Measurements from ENCODE around the gene TECPR2. TPM values are rescaled to one million over a fixed set of nuclear protein-coding genes. Genes with fewer than 3 reads are reported as not detected.
A peak's percentile ranks its signal among the peaks of the same experiment; 100 is the strongest.

The TECPR2 gene
- total and polyA plus RNA-seq, 5 experiments from 2014 or later: 3.3 to 11.8 (median 5.4) TPM

GRCh38 chr14:102464006-102464405, 101.3 kb downstream of the TECPR2 start:
- POLR2A ChIA-PET: interaction anchor here (0.6 kb wide), 1 partner anchor 759 kb away, joined by 3 read pairs; no protein-coding TSS in a partner anchor
- peaks cover 0 to 50% (median 34%) of the 10 kb centered on the region in 3 donors for H3K36me3 Mint-ChIP-seq
- peaks cover 2 to 6% (median 4%) of the 10 kb centered on the region in 4 donors for H3K4me1 Mint-ChIP-seq
- no peak overlapping the region for H3K4me3 Mint-ChIP-seq
- no peaks in the 10 kb centered on the region for H3K27me3 Mint-ChIP-seq
- DNase-seq (no peak), ATAC-seq (no peak)
- peaks cover 0 to 1% (median 0%) of the 10 kb centered on the region in 9 donors for H3K9me3 Mint-ChIP-seq
- no peak overlapping the region for H3K27ac Mint-ChIP-seq

- Mint-ChIP-seq H3K4me1 (peaks cover 2 to 6% (median 5%) of the 10 kb centered on the region in 4 donors), H3K9me3 (peaks cover 0 to 1% (median 0%) of the 10 kb centered on the region in 9 donors), H3K27ac (no peak overlapping the region), H3K27me3 (no peaks in the 10 kb centered on the region), H3K4me3 (no peak overlapping the region), H3K36me3 (peaks cover 5 to 53% (median 41%) of the 10 kb centered on the region in 3 donors)
- POLR2A ChIA-PET: no interaction called here
- ATAC-seq (no peak), DNase-seq (no peak)
Observed at GRCh38 chr14:102464846-102465341, 102.2 kb downstream of the TECPR2 start.

- no peak overlapping the region for H3K27ac Mint-ChIP-seq
- POLR2A ChIA-PET: no interaction called here
- H3K36me3 Mint-ChIP-seq: peaks cover 5 to 58% (median 43%) of the 10 kb centered on the region in 3 donors
- H3K4me3 Mint-ChIP-seq: no peak overlapping the region
- ATAC-seq (no peak), DNase-seq (no peak)
- peaks cover 7 to 11% (median 8%) of the 10 kb centered on the region in 4 donors for H3K4me1 Mint-ChIP-seq
- H3K27me3 Mint-ChIP-seq: no peaks in the 10 kb centered on the region
- H3K9me3 Mint-ChIP-seq: peaks cover 0 to 1% (median 0%) of the 10 kb centered on the region in 9 donors
Observed at GRCh38 chr14:102469261-102469660, 106.5 kb downstream of the TECPR2 start.

- H3K27ac Mint-ChIP-seq: no peak overlapping the region
- no peak for DNase-seq
- no peaks in the 10 kb centered on the region for H3K27me3 Mint-ChIP-seq
- ATAC-seq: no peak
- peaks cover 5 to 40% (median 30%) of the 10 kb centered on the region in 3 donors for H3K36me3 Mint-ChIP-seq
- H3K4me1 Mint-ChIP-seq: peaks cover 7 to 11% (median 8%) of the 10 kb centered on the region in 4 donors
- no peak overlapping the region for H3K4me3 Mint-ChIP-seq
- H3K9me3 Mint-ChIP-seq: peaks cover 0 to 1% (median 0%) of the 10 kb centered on the region in 9 donors
- POLR2A ChIA-PET: no interaction called here
Observed at GRCh38 chr14:102471921-102472790, 109.4 kb downstream of the TECPR2 start.

GRCh38 chr14:102472791-102473150, 110.0 kb downstream of the TECPR2 start:
- Mint-ChIP-seq H3K4me1 (peaks cover 7 to 11% (median 8%) of the 10 kb centered on the region in 4 donors), H3K27me3 (no peaks in the 10 kb centered on the region), H3K9me3 (peaks cover 0 to 1% (median 0%) of the 10 kb centered on the region in 9 donors), H3K36me3 (peaks cover 5 to 37% (median 28%) of the 10 kb centered on the region in 3 donors), H3K27ac (peak overlapping the region in 1 of 10 donors; percentile 62), H3K4me3 (no peak overlapping the region)
- POLR2A ChIA-PET: no interaction called here
- ATAC-seq: no peak
- DNase-seq: no peak

GRCh38 chr14:102473559-102473958, 110.8 kb downstream of the TECPR2 start:
- H3K27ac Mint-ChIP-seq: peak overlapping the region in 1 of 10 donors; percentile 29
- POLR2A ChIA-PET: no interaction called here

GRCh38 chr14:102474934-102475333, 112.2 kb downstream of the TECPR2 start:
- peaks cover 9 to 19% (median 14%) of the 10 kb centered on the region in 4 donors for H3K4me1 Mint-ChIP-seq
- H3K4me3 Mint-ChIP-seq: no peak overlapping the region
- POLR2A ChIA-PET: no interaction called here
- ATAC-seq (no peak), DNase-seq (no peak)
- peak overlapping the region in 1 of 10 donors; percentile 12 for H3K27ac Mint-ChIP-seq
- H3K27me3 Mint-ChIP-seq: no peaks in the 10 kb centered on the region
- peaks cover 0 to 17% (median 9%) of the 10 kb centered on the region in 3 donors for H3K36me3 Mint-ChIP-seq
- no peaks in the 10 kb centered on the region for H3K9me3 Mint-ChIP-seq

More at GRCh38 chr14:102473559-102473958, 110.8 kb downstream of the TECPR2 start:
- no peaks in the 10 kb centered on the region for H3K9me3 Mint-ChIP-seq
- no peak overlapping the region for H3K4me3 Mint-ChIP-seq
- H3K4me1 Mint-ChIP-seq: peaks cover 7 to 11% (median 8%) of the 10 kb centered on the region in 4 donors
- ATAC-seq: no peak
- no peak for DNase-seq
- peaks cover 5 to 30% (median 20%) of the 10 kb centered on the region in 3 donors for H3K36me3 Mint-ChIP-seq
- H3K27me3 Mint-ChIP-seq: no peaks in the 10 kb centered on the region

- DNase-seq (no peak), ATAC-seq (no peak)
- Mint-ChIP-seq H3K4me1 (peaks cover 3 to 8% (median 6%) of the 10 kb centered on the region in 4 donors), H3K4me3 (no peak overlapping the region), H3K27ac (peak overlapping the region in 1 of 10 donors; percentile 24), H3K9me3 (peaks cover 0 to 14% (median 4%) of the 10 kb centered on the region in 9 donors), H3K36me3 (peaks cover 4 to 18% (median 13%) of the 10 kb centered on the region in 3 donors), H3K27me3 (no peaks in the 10 kb centered on the region)
- POLR2A ChIA-PET: no interaction called here
Observed at GRCh38 chr14:102479107-102479506, 116.4 kb downstream of the TECPR2 start.

GRCh38 chr14:102479777-102480176, 117.0 kb downstream of the TECPR2 start:
- Mint-ChIP-seq H3K36me3 (peaks cover 4 to 18% (median 14%) of the 10 kb centered on the region in 3 donors), H3K9me3 (peaks cover 0 to 14% (median 4%) of the 10 kb centered on the region in 9 donors), H3K27me3 (no peaks in the 10 kb centered on the region), H3K27ac (peak overlapping the region in 2 of 10 donors; percentile 38 to 56), H3K4me1 (peaks cover 3 to 8% (median 6%) of the 10 kb centered on the region in 4 donors), H3K4me3 (no peak overlapping the region)
- POLR2A ChIA-PET: no interaction called here
- DNase-seq: no peak
- no peak for ATAC-seq

GRCh38 chr14:102481371-102481770, 118.6 kb downstream of the TECPR2 start:
- peaks cover 3 to 8% (median 6%) of the 10 kb centered on the region in 4 donors for H3K4me1 Mint-ChIP-seq
- no peak for ATAC-seq
- H3K27ac Mint-ChIP-seq: no peak overlapping the region
- peaks cover 4 to 20% (median 18%) of the 10 kb centered on the region in 3 donors for H3K36me3 Mint-ChIP-seq
- H3K4me3 Mint-ChIP-seq: no peak overlapping the region
- peaks cover 0 to 14% (median 4%) of the 10 kb centered on the region in 9 donors for H3K9me3 Mint-ChIP-seq
- no peak for DNase-seq
- H3K27me3 Mint-ChIP-seq: no peaks in the 10 kb centered on the region
- POLR2A ChIA-PET: no interaction called here

- Mint-ChIP-seq H3K4me3 (no peak overlapping the region), H3K27ac (no peak overlapping the region)
Observed at GRCh38 chr14:102481791-102482238, 119.1 kb downstream of the TECPR2 start.

GRCh38 chr14:102484316-102484715, 121.6 kb downstream of the TECPR2 start:
- no peak overlapping the region for H3K4me3 Mint-ChIP-seq
- H3K4me1 Mint-ChIP-seq: peaks cover 0 to 6% (median 6%) of the 10 kb centered on the region in 4 donors
- peaks cover 4 to 24% (median 20%) of the 10 kb centered on the region in 3 donors for H3K36me3 Mint-ChIP-seq
- peak overlapping the region in 2 of 10 donors; percentile 8 to 50 for H3K27ac Mint-ChIP-seq
- no peak for ATAC-seq
- H3K27me3 Mint-ChIP-seq: no peaks in the 10 kb centered on the region
- DNase-seq: no peak
- H3K9me3 Mint-ChIP-seq: peaks cover 0 to 14% (median 4%) of the 10 kb centered on the region in 9 donors
- POLR2A ChIA-PET: no interaction called here

More at GRCh38 chr14:102481791-102482238, 119.1 kb downstream of the TECPR2 start:
- peaks cover 3 to 8% (median 6%) of the 10 kb centered on the region in 4 donors for H3K4me1 Mint-ChIP-seq
- POLR2A ChIA-PET: no interaction called here
- H3K9me3 Mint-ChIP-seq: peaks cover 0 to 14% (median 4%) of the 10 kb centered on the region in 9 donors
- peaks cover 4 to 22% (median 20%) of the 10 kb centered on the region in 3 donors for H3K36me3 Mint-ChIP-seq
- DNase-seq (no peak), ATAC-seq (no peak)
- no peaks in the 10 kb centered on the region for H3K27me3 Mint-ChIP-seq

Measured in naive thymus-derived CD8-positive, alpha-beta T cell (primary cell).